Stimulated activated CD8-positive, alpha-beta memory T cell treated with anti-CD3 and anti-CD28 coated beads, Interleukin-7, amount 100 ng/mL, for 48 hours (primary cell): ENCODE measurements around the gene CACNA1G.

Source experiments
- DNase-seq, 2 donors: peaks; one replicate each; pipeline ENCODE4 v3.0.0-alpha.2; 2020; ENCODE audit warnings: low read depth in 1 of 2; ENCODE audit errors: extremely low read depth in 1 of 2

The CACNA1G gene

GRCh38 chr17:50586421-50587247 lies 26.1 kb downstream of the CACNA1G start:
- no peak for DNase-seq

GRCh38 chr17:50587571-50587970 lies 27.1 kb downstream of the CACNA1G start:
- no peak for DNase-seq

GRCh38 chr17:50588391-50589049 lies 28.0 kb downstream of the CACNA1G start:
- no peak for DNase-seq

- no peak for DNase-seq
Observed at GRCh38 chr17:50589095-50589705, 28.7 kb downstream of the CACNA1G start.

- no peak for DNase-seq
Observed at GRCh38 chr17:50590946-50591737, 30.6 kb downstream of the CACNA1G start.

GRCh38 chr17:50593321-50593720 lies 32.8 kb downstream of the CACNA1G start:
- no peak for DNase-seq

- no peak for DNase-seq
Observed at GRCh38 chr17:50594128-50594823, 33.8 kb downstream of the CACNA1G start.

GRCh38 chr17:50594892-50595291 lies 34.4 kb downstream of the CACNA1G start:
- no peak for DNase-seq

GRCh38 chr17:50596191-50597037 lies 35.9 kb downstream of the CACNA1G start:
- no peak for DNase-seq

GRCh38 chr17:50598487-50598886 lies 38.0 kb downstream of the CACNA1G start:
- no peak for DNase-seq

GRCh38 chr17:50599606-50600005 lies 39.1 kb downstream of the CACNA1G start:
- DNase-seq: no peak

- DNase-seq: no peak
Observed at GRCh38 chr17:50601823-50602375, 41.4 kb downstream of the CACNA1G start.

- no peak for DNase-seq
Observed at GRCh38 chr17:50602836-50603235, 42.3 kb downstream of the CACNA1G start.

GRCh38 chr17:50603340-50603739 lies 42.8 kb downstream of the CACNA1G start:
- DNase-seq: no peak

GRCh38 chr17:50604513-50604912 lies 44.0 kb downstream of the CACNA1G start:
- no peak for DNase-seq

- no peak for DNase-seq
Observed at GRCh38 chr17:50605429-50605828, 44.9 kb downstream of the CACNA1G start.

- DNase-seq: no peak
Observed at GRCh38 chr17:50607522-50608175, 47.1 kb downstream of the CACNA1G start.

- DNase-seq: no peak
Observed at GRCh38 chr17:50608700-50609379, 48.3 kb downstream of the CACNA1G start.
